Thyroid gland (tissue), 4 donors: ENCODE data around the gene SESN3.

ENCODE experiments used
- POLR2A ChIP-seq, 2 donors: fragments of 450-650 bp; IDR thresholded peaks; one replicate each; pipeline ENCODE4 v1.6.1; 2017; ENCODE audit warnings: antibody characterized with exemption in 2 of 2, mild to moderate bottlenecking in 2 of 2, moderate library complexity in 1 of 2
- TF ChIP-seq, protein P1 (sequence below), 6 experiments: fragments of 200-600 bp in 3 of 6; fragments of 450-650 bp in 3 of 6; sonication (generic) in 3 of 6; IDR thresholded peaks; one replicate each; pipeline ENCODE4 v1.5.1; 2016 to 2019; ENCODE audit warnings: antibody characterized with exemption in 6 of 6, mild to moderate bottlenecking in 2 of 6, inconsistent platforms in 1 of 6, moderate library complexity in 1 of 6

DNA sequence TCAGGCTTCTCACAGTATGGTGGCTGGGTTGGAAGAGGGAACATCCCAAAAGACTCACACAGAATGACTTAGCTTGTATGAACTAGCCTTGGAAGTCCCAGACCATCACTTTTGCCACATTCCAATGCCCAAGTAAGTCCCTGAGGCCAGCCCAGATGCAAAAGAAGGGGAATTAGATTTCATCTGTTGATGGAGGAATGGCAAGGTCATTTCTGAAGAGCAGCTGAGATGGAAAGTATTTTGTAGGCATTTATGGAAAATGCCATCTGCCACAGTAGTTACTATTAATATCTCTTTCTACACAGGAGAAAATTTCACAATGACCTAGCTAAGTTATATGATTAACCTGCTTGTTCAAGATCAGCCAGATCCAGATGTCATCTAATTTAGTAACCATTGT, 82.6 kb downstream of the SESN3 start:
- TF ChIP-seq, protein P1, sequence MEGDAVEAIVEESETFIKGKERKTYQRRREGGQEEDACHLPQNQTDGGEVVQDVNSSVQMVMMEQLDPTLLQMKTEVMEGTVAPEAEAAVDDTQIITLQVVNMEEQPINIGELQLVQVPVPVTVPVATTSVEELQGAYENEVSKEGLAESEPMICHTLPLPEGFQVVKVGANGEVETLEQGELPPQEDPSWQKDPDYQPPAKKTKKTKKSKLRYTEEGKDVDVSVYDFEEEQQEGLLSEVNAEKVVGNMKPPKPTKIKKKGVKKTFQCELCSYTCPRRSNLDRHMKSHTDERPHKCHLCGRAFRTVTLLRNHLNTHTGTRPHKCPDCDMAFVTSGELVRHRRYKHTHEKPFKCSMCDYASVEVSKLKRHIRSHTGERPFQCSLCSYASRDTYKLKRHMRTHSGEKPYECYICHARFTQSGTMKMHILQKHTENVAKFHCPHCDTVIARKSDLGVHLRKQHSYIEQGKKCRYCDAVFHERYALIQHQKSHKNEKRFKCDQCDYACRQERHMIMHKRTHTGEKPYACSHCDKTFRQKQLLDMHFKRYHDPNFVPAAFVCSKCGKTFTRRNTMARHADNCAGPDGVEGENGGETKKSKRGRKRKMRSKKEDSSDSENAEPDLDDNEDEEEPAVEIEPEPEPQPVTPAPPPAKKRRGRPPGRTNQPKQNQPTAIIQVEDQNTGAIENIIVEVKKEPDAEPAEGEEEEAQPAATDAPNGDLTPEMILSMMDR (IDR thresholded peaks at IDR 0.05), result no peak
- TF ChIP-seq POLR2A (IDR thresholded peaks at IDR 0.05), result no peak
